ENCODE results near the gene NOX5.
"Not testable (repeated sequence)": the region's sequence is repeated elsewhere in the genome, so short reads cannot be mapped to it uniquely, and the experiment has no call there.

NOX5 gene

GRCh38 chr15:69060041-69060481 is 45.6 kb downstream of the NOX5 start:
- no peak for DNase-seq

GRCh38 chr15:69060744-69061143 is 46.2 kb downstream of the NOX5 start:
- DNase-seq: no peak

- no peak for DNase-seq
Measured at GRCh38 chr15:69061414-69061842, 46.9 kb downstream of the NOX5 start.

GRCh38 chr15:69064649-69065048 is 50.2 kb downstream of the NOX5 start:
- DNase-seq: no peak

GRCh38 chr15:69066007-69066995 is 51.8 kb downstream of the NOX5 start:
- no peak for DNase-seq

GRCh38 chr15:69067296-69067695 is 52.8 kb downstream of the NOX5 start:
- no peak for DNase-seq

- DNase-seq: no peak
Measured at GRCh38 chr15:69068157-69068556, 53.7 kb downstream of the NOX5 start.

GRCh38 chr15:69069290-69069689 is 54.8 kb downstream of the NOX5 start:
- DNase-seq: not testable (repeated sequence)

GRCh38 chr15:69069996-69070395 is 55.5 kb downstream of the NOX5 start:
- no peak for DNase-seq

- no peak for DNase-seq
Measured at GRCh38 chr15:69070396-69070795, 55.9 kb downstream of the NOX5 start.

- no peak for DNase-seq
Measured at GRCh38 chr15:69071260-69071659, 56.8 kb downstream of the NOX5 start.

- DNase-seq: no peak
Measured at GRCh38 chr15:69072906-69073305, 58.4 kb downstream of the NOX5 start.

- DNase-seq: peak; percentile 26
Measured at GRCh38 chr15:69074001-69074842, 59.7 kb downstream of the NOX5 start.

GRCh38 chr15:69074843-69075224 is 60.3 kb downstream of the NOX5 start:
- no peak for DNase-seq

- no peak for DNase-seq
Measured at GRCh38 chr15:69075440-69075839, 60.9 kb downstream of the NOX5 start.

GRCh38 chr15:69076756-69077155 is 62.3 kb downstream of the NOX5 start:
- no peak for DNase-seq

GRCh38 chr15:69078638-69079037 is 64.1 kb downstream of the NOX5 start:
- no peak for DNase-seq

GRCh38 chr15:69080295-69081248 is 66.1 kb downstream of the NOX5 start:
- no peak for DNase-seq

- no peak for DNase-seq
Measured at GRCh38 chr15:69081310-69082004, 67.0 kb downstream of the NOX5 start.

GRCh38 chr15:69082021-69082502 is 67.6 kb downstream of the NOX5 start:
- no peak for DNase-seq

- DNase-seq: no peak
Measured at GRCh38 chr15:69082554-69082953, 68.1 kb downstream of the NOX5 start.
